Right lobe of liver (tissue), 6 donors: ENCODE results near the gene DPP6. TPM values are rescaled to one million over a fixed set of nuclear protein-coding genes. Genes with fewer than 3 reads are reported as not detected.
"Not testable (repeated sequence)": the region's sequence is repeated elsewhere in the genome, so short reads cannot be mapped to it uniquely, and the experiment has no call there.

Experiments
- ATAC-seq, 4 donors: fragments of 200-7000 bp; cut with Tn5 transposase; one replicate each; pipeline ENCODE4 v1.9.1; 2020; ENCODE audit warnings: mild to moderate bottlenecking in 4 of 4, moderate library complexity in 4 of 4
- DNase-seq, 3 donors: peaks; one replicate each; pipeline ENCODE4 v3.0.0-alpha.2; 2020
- H3K27ac ChIP-seq, 3 donors: fragments of 200-600 bp; one replicate each; pipeline ENCODE4 v1.8.0; 2022
- H3K27me3 ChIP-seq, 2 donors: fragments of 200-600 bp; one replicate each; pipeline ENCODE4 v1.8.0; 2022
- H3K36me3 ChIP-seq, 4 donors: fragments of 200-600 bp; sonication (generic) in 1 of 4; one replicate each; pipeline versions ENCODE4 v1.5.1 to v1.8.0; 2017 to 2022; ENCODE audit warnings: control low read depth in 1 of 4
- H3K4me1 ChIP-seq, 4 donors: fragments of 200-600 bp; sonication (generic) in 1 of 4; one replicate each; pipeline versions ENCODE4 v1.5.1 to v1.8.0; 2017 to 2022; ENCODE audit warnings: control low read depth in 1 of 4
- H3K4me3 ChIP-seq, 3 donors: fragments of 200-600 bp; one replicate each; pipeline ENCODE4 v1.8.0; 2022
- H3K9me3 ChIP-seq, 4 donors: fragments of 200-600 bp; sonication (generic) in 1 of 4; one replicate each; pipeline versions ENCODE4 v1.5.1 to v1.8.0; 2017 to 2022; ENCODE audit warnings: control low read depth in 1 of 4
- POLR2A ChIP-seq: fragments of 450-650 bp; IDR thresholded peaks from one replicate; pipeline ENCODE4 v1.6.1; 2017; ENCODE audit warnings: antibody characterized with exemption, mild to moderate bottlenecking
- WGBS: methylation state at CpG from one replicate; pipeline ENCODE4 v1.1.6; 2018; ENCODE audit warnings: low coverage, low lambda C conversion rate; ENCODE audit not compliant: insufficient coverage; ENCODE audit errors: missing lambda C conversion rate; 5-methylcytosine and 5-hydroxymethylcytosine counted together
- intact Hi-C, 2 donors: fragments of 100-400 bp; cut with DNase I; formaldehyde crosslinking; loops; one replicate each; pipeline versions ENCODE4 v1.11.2 to v1.14.1; 2022
- total RNA-seq, 6 experiments: library from RNA; depleted of rRNA in 2 of 6; stranded (reverse); fragments of >200 nt in 2 of 6; fragmentation: NEBNext Ultra II Directional in 3 of 6; extraction: Animal tissue kit (Norgen Biotek cat#: 25700) in 3 of 6; gene quantifications; one replicate each; pipeline versions ENCODE4 v1.1.0 to v1.2.4, GENCODE V29; 2016 to 2023
- TF ChIP-seq, protein P1 (sequence below), 4 donors: fragments of 200-600 bp in 3 of 4; fragments of 450-650 bp in 1 of 4; IDR thresholded peaks; one replicate each; pipeline versions ENCODE4 v1.5.1 to v1.8.0; 2016 to 2022; ENCODE audit warnings: antibody characterized with exemption in 4 of 4, mild to moderate bottlenecking in 2 of 4
- donor health status: DM: no; HTN: yes; CAD: no.
- donor health status: DM: no; HTN: no; CAD: no.
- donor health status: DM: no; HTN: no; CAD: no.
- donor health status: DM: no; HTN: yes; CAD: no.
- donor health status: DM: no; HTN: yes; CAD: no.

The DPP6 gene
- total RNA-seq, 6 experiments from 2014 or later, result not detected

DNA sequence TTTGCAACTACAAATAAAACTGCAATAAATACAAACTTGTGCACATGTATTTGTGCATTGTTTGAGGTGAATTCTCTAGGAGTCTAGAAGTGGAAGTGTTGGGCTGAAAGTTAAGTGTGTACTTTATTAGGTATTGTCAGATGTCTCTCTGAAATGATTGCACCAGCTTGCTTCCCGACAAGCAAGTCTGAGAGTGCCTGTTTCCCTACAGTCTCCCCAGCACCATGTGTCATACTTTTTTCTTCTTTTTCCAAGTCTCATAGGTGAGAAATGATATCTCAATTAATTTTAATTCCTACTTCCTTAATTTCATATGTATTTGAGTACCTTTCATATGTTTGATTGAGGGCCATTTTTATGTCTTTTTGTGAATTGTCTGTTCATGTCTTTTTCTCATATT, 614.6 kb downstream of the DPP6 start:
- TF ChIP-seq POLR2A, result no peak
- TF ChIP-seq, protein P1, sequence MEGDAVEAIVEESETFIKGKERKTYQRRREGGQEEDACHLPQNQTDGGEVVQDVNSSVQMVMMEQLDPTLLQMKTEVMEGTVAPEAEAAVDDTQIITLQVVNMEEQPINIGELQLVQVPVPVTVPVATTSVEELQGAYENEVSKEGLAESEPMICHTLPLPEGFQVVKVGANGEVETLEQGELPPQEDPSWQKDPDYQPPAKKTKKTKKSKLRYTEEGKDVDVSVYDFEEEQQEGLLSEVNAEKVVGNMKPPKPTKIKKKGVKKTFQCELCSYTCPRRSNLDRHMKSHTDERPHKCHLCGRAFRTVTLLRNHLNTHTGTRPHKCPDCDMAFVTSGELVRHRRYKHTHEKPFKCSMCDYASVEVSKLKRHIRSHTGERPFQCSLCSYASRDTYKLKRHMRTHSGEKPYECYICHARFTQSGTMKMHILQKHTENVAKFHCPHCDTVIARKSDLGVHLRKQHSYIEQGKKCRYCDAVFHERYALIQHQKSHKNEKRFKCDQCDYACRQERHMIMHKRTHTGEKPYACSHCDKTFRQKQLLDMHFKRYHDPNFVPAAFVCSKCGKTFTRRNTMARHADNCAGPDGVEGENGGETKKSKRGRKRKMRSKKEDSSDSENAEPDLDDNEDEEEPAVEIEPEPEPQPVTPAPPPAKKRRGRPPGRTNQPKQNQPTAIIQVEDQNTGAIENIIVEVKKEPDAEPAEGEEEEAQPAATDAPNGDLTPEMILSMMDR (IDR thresholded peaks at IDR 0.05), result no peak
- Histone ChIP-seq H3K4me3 (no peak overlapping the region), H3K36me3 (no peaks in the 10 kb centered on the region), H3K27me3 (no peaks in the 10 kb centered on the region), H3K27ac (no peak overlapping the region), H3K4me1 (no peaks in the 10 kb centered on the region), H3K9me3 (no peaks in the 10 kb centered on the region)
- whole genome bisulfite sequencing, result 61% methylated on average over 1 of the region's 1 CpG
- no peak for DNase-seq
- intact Hi-C loops, result no loop called here
- no peak for ATAC-seq

DNA sequence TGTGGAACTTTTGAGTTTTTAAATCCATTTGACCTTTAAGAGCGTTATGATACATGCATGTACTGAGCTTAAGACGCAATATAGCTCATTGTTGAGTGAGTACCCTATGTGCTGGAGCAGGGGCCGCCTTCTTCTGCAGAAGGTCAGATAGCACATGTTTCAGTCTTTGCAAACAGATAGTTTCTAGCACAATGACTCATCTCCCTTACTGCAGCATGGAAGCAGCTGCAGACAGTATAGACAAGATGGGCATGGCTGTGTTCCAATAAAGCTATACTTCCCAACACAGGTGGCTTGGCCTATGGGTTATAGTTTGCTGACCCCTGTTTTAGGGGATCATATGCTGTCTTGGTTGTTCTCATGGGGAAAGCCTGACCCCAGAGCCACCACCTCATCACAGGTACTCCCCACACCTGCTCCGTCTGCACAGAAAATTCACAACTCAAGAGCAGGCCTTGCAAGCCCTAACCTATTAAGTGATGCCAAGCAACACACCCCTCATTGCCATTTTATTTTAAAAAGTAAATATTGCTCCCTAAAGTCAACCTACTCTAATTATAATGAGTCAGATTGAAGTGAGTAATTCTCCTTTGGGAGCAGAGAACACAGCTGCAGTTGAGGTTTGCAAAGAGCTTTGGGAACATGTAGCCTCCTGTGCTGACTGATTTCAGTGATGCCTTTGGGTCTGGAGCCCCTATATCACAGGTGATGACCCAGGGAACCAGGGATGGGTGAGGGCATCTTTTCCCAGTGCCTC, 620.6 kb downstream of the DPP6 start:
- DNase-seq (no peak), ATAC-seq (no peak)
- Histone ChIP-seq H3K4me1 (no peaks in the 10 kb centered on the region), H3K36me3 (no peaks in the 10 kb centered on the region), H3K27me3 (no peaks in the 10 kb centered on the region), H3K4me3 (no peak overlapping the region), H3K27ac (no peak overlapping the region), H3K9me3 (no peaks in the 10 kb centered on the region)
- 64% methylated on average over 4 of the region's 4 CpGs for WGBS
- intact Hi-C loops, result no loop called here
- TF ChIP-seq, protein P1 (IDR thresholded peaks at IDR 0.05), result no peak
- TF ChIP-seq POLR2A, result no peak

DNA sequence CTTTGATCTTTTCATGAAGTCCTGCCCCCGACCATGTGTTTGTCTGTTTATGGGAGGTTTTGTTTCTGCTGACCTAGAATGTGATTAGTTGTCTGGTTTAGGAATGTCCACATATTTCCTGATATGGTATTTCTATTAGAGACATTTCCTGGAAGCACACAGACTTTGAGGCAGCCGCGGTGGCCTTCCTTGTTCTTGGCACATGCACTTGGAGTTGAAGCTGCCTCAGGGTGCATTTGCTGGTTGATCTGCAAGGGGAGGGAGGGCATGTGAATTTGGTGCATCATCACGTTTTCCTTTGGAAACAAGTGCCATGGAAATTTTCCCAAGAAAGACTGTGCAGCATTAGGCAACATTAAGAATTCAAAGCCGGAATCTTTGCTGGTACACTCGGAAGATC, 622.0 kb downstream of the DPP6 start:
- no peaks in the 10 kb centered on the region for H3K9me3 ChIP-seq
- 64% methylated on average over 6 of the region's 6 CpGs for WGBS
- H3K27ac ChIP-seq, result no peak overlapping the region
- ATAC-seq (no peak), DNase-seq (no peak)
- TF ChIP-seq, protein P1 (IDR thresholded peaks at IDR 0.05), result no peak
- TF ChIP-seq POLR2A, result no peak
- no peaks in the 10 kb centered on the region for H3K36me3 ChIP-seq
- H3K27me3 ChIP-seq, result no peaks in the 10 kb centered on the region
- intact Hi-C loops, result no loop called here
- no peak overlapping the region for H3K4me3 ChIP-seq
- H3K4me1 ChIP-seq, result no peaks in the 10 kb centered on the region

DNA sequence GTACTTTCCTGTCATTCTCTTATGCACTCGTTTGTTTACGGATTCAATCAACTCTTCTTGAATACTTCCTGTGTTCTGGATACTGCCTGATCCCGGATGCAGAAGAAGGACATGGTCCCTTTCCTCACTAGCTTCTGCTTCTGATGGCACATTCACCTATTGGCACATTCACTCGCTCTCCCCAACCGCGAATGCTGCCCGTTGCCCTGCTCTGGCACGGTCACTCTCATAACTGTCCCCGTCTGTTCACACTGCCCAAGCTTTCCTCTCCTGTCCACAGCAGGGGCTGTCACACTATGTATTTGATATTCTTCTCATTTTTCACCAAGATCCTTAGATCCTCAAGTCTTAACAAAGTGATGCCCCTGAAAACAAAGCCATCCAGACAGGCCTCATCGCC, 623.4 kb downstream of the DPP6 start:
- no peaks in the 10 kb centered on the region for H3K9me3 ChIP-seq
- H3K36me3 ChIP-seq, result no peaks in the 10 kb centered on the region
- ATAC-seq (no peak), DNase-seq (no peak)
- intact Hi-C loops, result no loop called here
- H3K27ac ChIP-seq, result no peak overlapping the region
- TF ChIP-seq, protein P1 (IDR thresholded peaks at IDR 0.05), result no peak
- no peak for TF ChIP-seq POLR2A
- H3K4me1 ChIP-seq, result no peaks in the 10 kb centered on the region
- WGBS, result 72% methylated on average over 9 of the region's 10 CpGs
- H3K4me3 ChIP-seq, result no peak overlapping the region
- no peaks in the 10 kb centered on the region for H3K27me3 ChIP-seq

DNA sequence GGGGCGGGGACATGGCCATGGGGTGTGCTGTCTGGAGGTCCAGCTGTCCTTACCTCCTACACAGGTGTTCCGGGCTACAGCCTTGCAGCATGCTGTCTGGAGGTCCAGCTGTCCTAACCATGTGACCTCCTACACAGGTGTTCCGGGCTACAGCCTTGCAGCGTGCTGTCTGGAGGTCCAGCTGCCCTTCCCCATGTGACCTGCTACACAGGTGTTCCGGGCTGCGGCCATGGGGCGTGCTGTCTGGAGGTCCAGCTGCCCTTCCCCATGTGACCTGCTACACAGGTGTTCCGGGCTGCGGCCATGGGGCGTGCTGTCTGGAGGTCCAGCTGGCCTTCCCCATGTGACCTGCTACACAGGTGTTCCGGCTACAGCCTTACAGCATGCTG, 623.8 kb downstream of the DPP6 start:
- H3K9me3 ChIP-seq, intact Hi-C loops, DNase-seq, H3K36me3 ChIP-seq, H3K27ac ChIP-seq, H3K4me3 ChIP-seq, H3K4me1 ChIP-seq, H3K27me3 ChIP-seq, ATAC-seq: not testable (repeated sequence)
- WGBS, result 75% methylated on average over 2 of the region's 11 CpGs
